Tibial nerve (tissue), 4 donors: ENCODE results near the gene GMDS.

Experiments
- CTCF ChIP-seq, 5 experiments: fragments of 200-600 bp in 3 of 5; fragments of 450-650 bp in 2 of 5; sonication (generic) in 3 of 5; IDR thresholded peaks; one replicate each; pipeline ENCODE4 v1.5.1; 2016 to 2019; ENCODE audit warnings: antibody characterized with exemption in 5 of 5, mild to moderate bottlenecking in 3 of 5, moderate library complexity in 2 of 5
- EP300 ChIP-seq, 2 donors: sonication (generic); formaldehyde crosslinking; IDR thresholded peaks; one replicate each; pipeline ENCODE4 v1.6.1; 2017; ENCODE audit warnings: antibody characterized with exemption in 2 of 2, mild to moderate bottlenecking in 1 of 2
- POLR2A ChIP-seq, 2 donors: fragments of 450-650 bp; IDR thresholded peaks; one replicate each; pipeline ENCODE4 v1.6.1; 2017; ENCODE audit warnings: antibody characterized with exemption in 2 of 2, mild to moderate bottlenecking in 2 of 2, moderate library complexity in 2 of 2

GRCh38 chr6:1904466-1904799 lies 341.0 kb downstream of the GMDS start:
- no peak for TF ChIP-seq POLR2A (IDR thresholded peaks at IDR 0.05)
- no peak for TF ChIP-seq CTCF (IDR thresholded peaks at IDR 0.05)
- TF ChIP-seq EP300 (IDR thresholded peaks at IDR 0.05), result no peak
